GM21825 (cell line): Measurements from ENCODE around the gene SLC7A1.

Experiments
- ATAC-seq: cut with Tn5 transposase; IDR thresholded peaks from one replicate; pipeline ENCODE4 v1.9.1; 2021; ENCODE audit warnings: mild to moderate bottlenecking, moderate library complexity; ENCODE audit not compliant: unreplicated experiment

SLC7A1 gene

GRCh38 chr13:29562786-29563438 lies 32.6 kb downstream of the SLC7A1 start:
- no peak for ATAC-seq

GRCh38 chr13:29561918-29562317 lies 33.6 kb downstream of the SLC7A1 start:
- ATAC-seq: no peak

- no peak for ATAC-seq
Observed at GRCh38 chr13:29556742-29557141, 38.7 kb downstream of the SLC7A1 start.

DNA sequence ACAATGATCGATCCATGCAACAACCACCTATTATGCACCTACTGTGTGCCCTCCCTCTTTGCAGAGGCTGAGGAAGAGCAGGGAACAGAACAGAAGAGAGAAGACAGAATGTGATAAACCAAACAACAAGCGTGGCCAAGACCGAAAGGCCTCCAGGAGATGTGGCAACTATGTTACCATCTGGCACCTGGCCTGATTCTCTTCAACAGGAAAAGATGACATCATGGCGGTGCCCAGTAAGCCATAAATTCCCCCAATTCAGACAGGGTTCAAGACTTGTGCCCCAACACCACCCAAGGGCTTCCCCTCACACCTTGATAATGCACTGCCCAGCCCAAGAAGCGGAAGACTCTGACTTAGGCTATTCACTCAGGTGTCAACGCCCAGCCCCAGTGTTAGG lies 44.3 kb downstream of the SLC7A1 start:
- ATAC-seq: no peak

DNA sequence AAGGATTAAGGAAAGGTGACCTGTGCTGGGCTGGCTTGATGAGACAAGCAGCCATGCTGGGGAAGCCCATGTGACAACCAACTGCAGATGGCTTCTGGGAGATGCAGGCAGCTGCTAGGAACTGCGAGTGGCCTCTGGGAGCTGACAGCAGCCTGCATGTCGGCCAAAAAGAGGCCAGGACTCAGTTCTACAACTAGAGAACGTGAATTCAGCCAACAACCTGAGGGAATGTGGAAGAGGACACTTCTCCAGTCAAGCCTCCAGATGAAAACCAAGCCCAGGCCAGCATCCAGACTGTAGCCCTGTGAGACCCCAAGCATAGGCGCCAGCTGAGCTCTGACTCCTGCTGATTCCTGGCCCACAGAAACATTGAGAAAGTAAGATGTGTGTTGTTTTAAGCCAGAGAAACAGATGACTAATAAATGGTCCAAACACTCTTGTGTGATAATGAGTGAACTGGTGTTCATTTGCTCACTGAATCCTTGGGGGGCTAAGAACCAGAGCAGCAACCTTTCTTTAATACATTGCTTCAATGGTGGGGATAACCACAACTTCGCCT lies 45.0 kb downstream of the SLC7A1 start:
- ATAC-seq: no peak

- no peak for ATAC-seq
Observed at GRCh38 chr13:29548722-29549121, 46.8 kb downstream of the SLC7A1 start.

DNA sequence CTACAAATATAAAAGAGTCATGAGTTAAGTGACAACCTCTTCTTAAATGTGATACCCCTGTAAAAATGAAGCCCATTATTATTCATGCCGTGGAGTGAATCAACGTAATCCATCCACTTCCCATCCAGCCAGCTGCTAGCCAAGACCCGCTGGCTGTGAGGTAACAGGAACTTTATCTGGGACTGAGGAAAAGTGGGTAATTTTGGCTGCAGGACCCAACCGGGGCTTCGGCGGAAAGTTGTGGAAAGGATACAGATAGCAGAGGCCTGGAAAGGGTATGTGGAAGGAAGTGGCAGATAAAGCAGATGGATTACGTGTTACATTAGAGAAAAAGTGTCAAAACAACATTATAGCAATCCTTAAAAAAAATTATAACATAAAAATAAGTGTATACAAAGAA lies 48.3 kb downstream of the SLC7A1 start:
- no peak for ATAC-seq

- no peak for ATAC-seq
Observed at GRCh38 chr13:29546662-29547061, 48.8 kb downstream of the SLC7A1 start.

DNA sequence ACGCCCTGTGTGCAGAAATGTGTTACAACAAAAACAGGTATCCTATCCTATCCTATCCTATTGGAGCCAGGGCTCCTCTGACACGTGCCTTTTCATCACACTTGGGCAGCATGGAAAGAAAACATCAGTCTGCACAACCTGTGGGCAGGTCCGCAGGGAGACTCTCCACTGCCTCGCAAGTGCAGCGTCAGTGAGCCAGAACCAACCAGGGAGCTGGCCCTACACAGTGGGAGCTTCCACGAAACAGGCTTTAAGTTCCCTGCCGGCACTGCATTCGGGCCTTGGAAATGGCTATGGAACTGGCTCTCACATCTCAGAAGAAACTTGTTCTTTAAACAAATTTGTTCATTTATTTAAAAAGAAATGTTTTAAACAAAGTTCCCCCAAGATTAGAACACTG lies 49.5 kb downstream of the SLC7A1 start:
- no peak for ATAC-seq

DNA sequence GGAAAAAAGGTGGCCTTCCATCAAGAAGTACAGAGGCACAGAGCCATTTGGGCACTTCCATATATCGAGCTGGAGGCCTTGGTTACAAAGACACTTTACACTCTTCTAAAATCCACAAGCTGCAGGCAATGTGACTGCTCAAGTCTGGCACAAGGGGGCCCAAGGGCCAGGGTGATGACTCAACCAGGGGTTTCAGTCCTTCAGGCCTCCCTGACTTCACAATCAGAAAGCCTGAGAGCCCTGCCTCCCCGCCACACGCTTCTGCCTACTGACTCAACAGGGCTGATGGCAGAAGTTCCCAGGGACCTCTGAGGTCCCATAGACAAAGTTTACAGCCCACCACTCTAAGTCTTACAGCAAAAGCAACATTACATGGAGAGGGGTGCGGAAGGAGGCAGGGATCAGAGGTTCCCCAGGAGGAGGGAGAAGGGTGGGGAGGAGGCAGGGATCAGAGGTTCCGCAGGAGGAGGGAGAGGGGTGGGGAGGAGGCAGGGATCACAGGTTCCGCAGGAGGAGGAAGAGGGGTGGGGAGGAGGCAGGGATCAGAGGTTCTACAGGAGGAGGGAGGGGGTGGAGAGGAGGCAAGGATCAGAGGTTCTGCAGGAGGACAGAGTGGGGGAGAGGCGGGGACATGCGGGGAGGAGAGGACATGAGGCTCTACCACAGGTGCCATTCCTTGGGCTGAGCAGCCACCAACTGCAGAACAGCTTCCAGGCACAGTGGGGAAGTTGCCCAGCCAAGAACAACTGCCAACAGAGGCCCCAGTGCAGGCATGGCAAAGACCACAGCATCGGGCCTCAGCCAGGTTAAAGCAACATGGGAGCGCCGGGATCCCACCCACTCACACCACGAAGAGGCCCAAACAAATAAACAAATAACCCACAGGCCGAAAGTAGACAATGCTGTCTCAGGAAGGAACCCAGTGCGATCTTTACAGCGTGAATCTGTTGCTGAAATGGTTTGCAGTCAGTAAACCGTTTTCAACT lies 52.0 kb downstream of the SLC7A1 start:
- peak; percentile 99 for ATAC-seq

GRCh38 chr13:29542381-29542780 lies 53.1 kb downstream of the SLC7A1 start:
- ATAC-seq: no peak

GRCh38 chr13:29541400-29541799 lies 54.1 kb downstream of the SLC7A1 start:
- ATAC-seq: no peak

DNA sequence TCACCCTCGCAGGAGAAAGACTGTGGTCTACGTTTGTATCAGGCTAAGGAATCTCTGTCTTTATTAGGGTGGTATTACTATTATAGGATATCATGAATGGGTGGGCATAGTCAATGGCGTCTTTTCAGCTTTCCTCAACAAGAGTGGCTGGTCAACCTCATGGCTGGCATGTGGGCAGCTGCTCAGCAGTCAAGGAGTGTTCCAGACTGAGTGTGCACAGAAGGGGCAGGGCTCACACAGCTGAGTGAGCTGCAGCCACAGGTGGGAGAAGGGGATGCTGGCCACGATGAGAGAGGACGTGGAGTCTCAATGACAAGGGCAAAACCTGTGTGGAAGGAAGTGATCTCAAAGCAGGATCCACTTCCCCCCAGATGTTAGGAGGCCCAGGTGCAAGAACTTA lies 54.7 kb downstream of the SLC7A1 start:
- no peak for ATAC-seq

DNA sequence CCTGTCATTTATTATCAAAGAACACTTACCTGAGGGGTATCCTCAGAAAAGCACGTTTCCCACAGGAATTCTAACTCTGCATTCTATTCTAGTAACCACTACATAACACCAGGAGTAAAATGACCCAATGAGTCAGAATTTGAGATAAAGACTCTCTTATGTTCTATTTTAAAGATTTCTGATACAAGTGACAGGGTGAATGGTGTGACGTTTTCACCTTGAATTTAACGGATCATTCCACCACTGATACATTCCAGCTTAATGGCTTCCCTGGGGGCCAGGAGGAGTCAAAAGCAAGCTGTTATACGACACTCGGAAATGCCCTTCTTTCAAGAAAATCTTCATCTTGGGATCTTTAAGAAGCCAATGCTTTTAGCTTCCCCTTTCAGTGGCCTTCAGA lies 55.2 kb downstream of the SLC7A1 start:
- no peak for ATAC-seq

- ATAC-seq: no peak
Observed at GRCh38 chr13:29539856-29540255, 55.6 kb downstream of the SLC7A1 start.

- no peak for ATAC-seq
Observed at GRCh38 chr13:29538652-29539040, 56.8 kb downstream of the SLC7A1 start.

GRCh38 chr13:29537736-29538651 lies 57.5 kb downstream of the SLC7A1 start:
- ATAC-seq: no peak

GRCh38 chr13:29536853-29537252 lies 58.6 kb downstream of the SLC7A1 start:
- ATAC-seq: no peak

- no peak for ATAC-seq
Observed at GRCh38 chr13:29535663-29536655, 59.5 kb downstream of the SLC7A1 start.

GRCh38 chr13:29534083-29534482 lies 61.4 kb downstream of the SLC7A1 start:
- ATAC-seq: no peak
